Common myeloid progenitor, CD34-positive (primary cell): ENCODE results near the gene ROCK1.

Experiments used
- CTCF ChIA-PET: fragments of 350-600 bp; sonication (Branson Sonifier 250); formaldehyde crosslinking; loops from one replicate; lab custom pipeline; 2021; ENCODE audit warnings: antibody characterized with exemption; lab: Charles Lee
- POLR2A ChIA-PET: fragments of 350-600 bp; sonication (Branson Sonifier 250); formaldehyde crosslinking; loops from one replicate; lab custom pipeline; 2021; ENCODE audit warnings: antibody characterized with exemption; lab: Charles Lee
- DNase-seq, 3 donors: peaks; one replicate each; pipeline versions ENCODE4 v3.0.0 to v3.0.0-alpha.2; 2013
- H3K27ac ChIP-seq, 2 experiments: 1 replicate in 1 of 2; 2 replicates in 1 of 2; pipeline ENCODE4 v1.7.0; 2013; ENCODE audit warnings: inconsistent platforms in 2 of 2, low read length in 2 of 2, mild to moderate bottlenecking in 2 of 2, low read depth in 1 of 2, moderate library complexity in 1 of 2; ENCODE audit not compliant: severe bottlenecking in 2 of 2, insufficient read depth in 1 of 2, poor library complexity in 1 of 2
- H3K27me3 ChIP-seq, 5 experiments: replicated peaks in 2 of 5; 1 replicate in 3 of 5; 2 replicates in 2 of 5; pipeline versions ENCODE4 v1.6.1 to v1.7.0; 2013; ENCODE audit warnings: low read length in 4 of 5, mild to moderate bottlenecking in 2 of 5, moderate library complexity in 2 of 5, inconsistent platforms in 1 of 5; ENCODE audit not compliant: insufficient read depth in 5 of 5, control insufficient read depth in 4 of 5
- H3K36me3 ChIP-seq, 4 experiments: 1 replicate in 2 of 4; 2 replicates in 2 of 4; pipeline versions ENCODE4 v1.6.1 to v1.7.0; 2013; ENCODE audit warnings: low read length in 3 of 4, control low read depth in 1 of 4, mild to moderate bottlenecking in 1 of 4; ENCODE audit not compliant: control insufficient read depth in 4 of 4, insufficient read depth in 4 of 4
- H3K4me1 ChIP-seq, 4 experiments: 1 replicate in 3 of 4; 2 replicates in 1 of 4; pipeline versions ENCODE4 v1.6.1 to v1.7.1; 2013; ENCODE audit warnings: low read length in 3 of 4, mild to moderate bottlenecking in 3 of 4, control low read depth in 1 of 4, inconsistent platforms in 1 of 4, moderate library complexity in 1 of 4; ENCODE audit not compliant: control insufficient read depth in 4 of 4, insufficient read depth in 4 of 4; ENCODE audit errors: control extremely low read depth in 1 of 4
- H3K4me3 ChIP-seq, 7 experiments: 1 replicate in 4 of 7; 2 replicates in 3 of 7; pipeline versions ENCODE4 v1.5.1 to v1.7.0; 2013; ENCODE audit warnings: mild to moderate bottlenecking in 7 of 7, low read length in 6 of 7, moderate library complexity in 6 of 7, inconsistent platforms in 2 of 7, low read depth in 2 of 7, control low read depth in 1 of 7; ENCODE audit not compliant: insufficient read depth in 4 of 7, control insufficient read depth in 1 of 7; ENCODE audit errors: extremely low read depth in 1 of 7
- H3K9me3 ChIP-seq, 5 experiments: 1 replicate in 4 of 5; 2 replicates in 1 of 5; pipeline versions ENCODE4 v1.6.1 to v1.7.1; 2013; ENCODE audit warnings: low read length in 4 of 5, mild to moderate bottlenecking in 2 of 5, inconsistent platforms in 1 of 5, low read depth in 1 of 5, moderate library complexity in 1 of 5; ENCODE audit not compliant: control insufficient read depth in 4 of 5, insufficient read depth in 2 of 5; ENCODE audit errors: control extremely low read depth in 1 of 5
- WGBS: methylation state at CpG from one replicate; pipeline ENCODE4 v1.1.5; 2013; ENCODE audit not compliant: insufficient coverage; 5-methylcytosine and 5-hydroxymethylcytosine counted together

ROCK1 gene

GRCh38 chr18:21117409-21118131, 6.0 kb upstream of the ROCK1 start:
- no peaks in the 10 kb centered on the region for H3K36me3 ChIP-seq
- no peak overlapping the region for H3K4me3 ChIP-seq
- no peaks in the 10 kb centered on the region for H3K9me3 ChIP-seq
- CTCF ChIA-PET, result interaction anchor here (0.6 kb wide), 1 partner anchor 82 kb away, joined by 3 read pairs; no protein-coding TSS in a partner anchor
- 50% methylated on average over 4 of the region's 5 CpGs for WGBS
- POLR2A ChIA-PET, result no interaction called here
- no peaks in the 10 kb centered on the region for H3K27me3 ChIP-seq
- peak in 2 of 3 donors; percentile 50 to 51 for DNase-seq
- H3K27ac ChIP-seq, result no peak overlapping the region
- peaks cover 2 to 16% (median 10%) of the 10 kb centered on the region in 4 experiments for H3K4me1 ChIP-seq

GRCh38 chr18:21115519-21116411, 4.2 kb upstream of the ROCK1 start:
- WGBS, result 89% methylated on average over 6 of the region's 7 CpGs
- H3K27ac ChIP-seq, result no peak overlapping the region

GRCh38 chr18:21112543-21113105, 1.0 kb upstream of the ROCK1 start:
- no peaks in the 10 kb centered on the region for H3K27me3 ChIP-seq
- H3K27ac ChIP-seq, result peak overlapping the region; percentile 33 to 76
- ChIA-PET POLR2A (no interaction called here), CTCF (interaction anchor here (0.6 to 1.0 kb wide), 3 partner anchors 27 to 93 kb away, joined by 3 read pairs; no protein-coding TSS in a partner anchor)
- no peaks in the 10 kb centered on the region for H3K9me3 ChIP-seq
- peaks cover 8 to 39% (median 25%) of the 10 kb centered on the region in 4 experiments for H3K4me1 ChIP-seq
- H3K4me3 ChIP-seq, result peak overlapping the region in 6 of 7 experiments; percentile 69 to 99 (median 92)
- peak in 1 of 3 donors; percentile 27 for DNase-seq
- no CpG with 5 or more reads among the region's 9 CpGs for WGBS
- no peaks in the 10 kb centered on the region for H3K36me3 ChIP-seq

More at GRCh38 chr18:21115519-21116411, 4.2 kb upstream of the ROCK1 start:
- peak in 1 of 3 donors; percentile 20 for DNase-seq
- H3K4me3 ChIP-seq, result no peak overlapping the region
- no peaks in the 10 kb centered on the region for H3K27me3 ChIP-seq
- ChIA-PET CTCF (interaction anchor here (1.0 to 1.3 kb wide), 3 partner anchors 17 to 99 kb away, joined by 3 to 5 read pairs (median 3); no protein-coding TSS in a partner anchor), POLR2A (no interaction called here)
- H3K36me3 ChIP-seq, result no peaks in the 10 kb centered on the region
- no peaks in the 10 kb centered on the region for H3K9me3 ChIP-seq
- peaks cover 4 to 19% (median 11%) of the 10 kb centered on the region in 4 experiments for H3K4me1 ChIP-seq

- WGBS, result 0% methylated on average over 14 of the region's 16 CpGs
- DNase-seq, result no peak
- CTCF ChIA-PET, result interaction anchor here (1.0 kb wide), 1 partner anchor 93 kb away, joined by 3 read pairs; no protein-coding TSS in a partner anchor
Measured at GRCh38 chr18:21112140-21112473, 494 bp upstream of the ROCK1 start.

GRCh38 chr18:21110713-21111345, 784 bp downstream of the ROCK1 start:
- POLR2A ChIA-PET, result no interaction called here
- WGBS, result under 1% methylated on average over 39 of the region's 47 CpGs
- peaks cover 8 to 44% (median 23%) of the 10 kb centered on the region in 4 experiments for H3K4me1 ChIP-seq
- peak overlapping the region; percentile 86 to 93 for H3K27ac ChIP-seq
- H3K36me3 ChIP-seq, result no peaks in the 10 kb centered on the region
- CTCF ChIA-PET, result interaction anchor here (0.7 to 1.7 kb wide), 3 partner anchors 11 to 48 kb away, joined by 3 to 6 read pairs (median 3); no protein-coding TSS in a partner anchor
- H3K27me3 ChIP-seq, result no peaks in the 10 kb centered on the region
- peak overlapping the region; percentile 76 to 99 (median 93) for H3K4me3 ChIP-seq
- peak; percentile 68 to 92 (median 89) for DNase-seq
- no peaks in the 10 kb centered on the region for H3K9me3 ChIP-seq

More at GRCh38 chr18:21112140-21112473, 494 bp upstream of the ROCK1 start:
- H3K4me1 ChIP-seq, result peaks cover 8 to 39% (median 23%) of the 10 kb centered on the region in 4 experiments
- H3K27me3 ChIP-seq, result no peaks in the 10 kb centered on the region
- H3K4me3 ChIP-seq, result peak overlapping the region; percentile 69 to 99 (median 89)
- peak overlapping the region; percentile 33 to 76 for H3K27ac ChIP-seq
- POLR2A ChIA-PET, result interaction anchor here (0.8 kb wide), 1 partner anchor 22 kb away, joined by 3 read pairs; no protein-coding TSS in a partner anchor
- no peaks in the 10 kb centered on the region for H3K36me3 ChIP-seq
- no peaks in the 10 kb centered on the region for H3K9me3 ChIP-seq

DNA sequence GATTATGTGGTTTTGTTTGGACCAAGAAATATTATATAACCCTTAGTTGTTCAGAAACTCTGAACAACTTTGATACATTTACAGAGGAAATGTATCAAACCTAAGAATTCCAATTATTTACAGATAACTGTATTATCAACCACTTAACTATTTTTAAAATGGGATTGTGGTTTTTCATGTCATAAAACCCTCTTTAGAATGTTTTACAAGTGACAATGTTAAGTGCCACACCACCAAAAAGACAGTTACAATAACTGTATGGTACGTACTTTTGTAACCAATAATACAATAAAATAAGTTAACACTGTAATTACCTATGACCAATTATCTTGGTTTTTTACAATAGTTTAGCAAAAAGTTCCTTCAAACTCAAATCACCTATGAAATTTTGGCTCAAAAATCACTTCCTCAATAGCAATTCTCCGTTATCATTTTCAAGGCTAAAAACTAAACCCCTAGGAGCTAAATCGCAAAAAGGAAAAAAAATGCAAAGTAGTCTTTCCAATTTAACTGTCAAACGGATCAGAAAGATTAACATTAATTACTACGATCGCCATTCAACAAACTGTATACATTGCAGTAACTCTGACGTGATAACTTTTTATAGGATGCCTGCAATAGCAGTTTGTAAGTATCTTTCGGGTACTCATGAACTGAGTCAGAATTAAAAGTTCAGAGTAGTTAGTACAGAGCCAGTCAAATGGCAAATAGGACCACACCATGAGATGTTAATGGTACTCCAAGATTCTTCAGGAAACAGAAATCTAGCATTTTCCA, 1.5 kb downstream of the ROCK1 start:
- ChIA-PET CTCF (interaction anchor here (1.7 kb wide), 1 partner anchor 32 kb away, joined by 6 read pairs; no protein-coding TSS in a partner anchor), POLR2A (no interaction called here)
- peak overlapping the region; percentile 76 to 99 (median 93) for H3K4me3 ChIP-seq
- DNase-seq, result peak in 2 of 3 donors; percentile 13 to 35
- WGBS, result 0% methylated on average over 3 of the region's 8 CpGs
- H3K27me3 ChIP-seq, result no peaks in the 10 kb centered on the region
- peaks cover 8 to 45% (median 26%) of the 10 kb centered on the region in 4 experiments for H3K4me1 ChIP-seq
- H3K27ac ChIP-seq, result peak overlapping the region; percentile 86 to 93
- H3K36me3 ChIP-seq, result no peaks in the 10 kb centered on the region
- H3K9me3 ChIP-seq, result no peaks in the 10 kb centered on the region
